Esophagus muscularis mucosa (tissue), 4 donors: ENCODE data around the gene SPSB1.

Experiments
- CTCF ChIP-seq, 3 experiments: fragments of 200-600 bp in 2 of 3; fragments of 450-650 bp in 1 of 3; sonication (generic) in 2 of 3; IDR thresholded peaks; one replicate each; pipeline ENCODE4 v1.5.1; 2017 to 2019; ENCODE audit warnings: antibody characterized with exemption in 3 of 3, mild to moderate bottlenecking in 2 of 3, moderate library complexity in 1 of 3
- EP300 ChIP-seq: sonication (generic); formaldehyde crosslinking; IDR thresholded peaks from one replicate; pipeline ENCODE4 v1.6.1; 2017; ENCODE audit warnings: antibody characterized with exemption
- POLR2A ChIP-seq: fragments of 450-650 bp; IDR thresholded peaks from one replicate; pipeline ENCODE4 v1.6.1; 2017; ENCODE audit warnings: antibody characterized with exemption, moderate library complexity, mild to moderate bottlenecking, low read depth
- POLR2AphosphoS5 ChIP-seq, 2 donors: sonication (generic); formaldehyde crosslinking; IDR thresholded peaks; one replicate each; pipeline ENCODE4 v1.6.1; 2017; ENCODE audit warnings: antibody characterized with exemption in 2 of 2

- TF ChIP-seq POLR2A: no peak
- no peak for TF ChIP-seq CTCF (IDR thresholded peaks at IDR 0.05)
- TF ChIP-seq POLR2AphosphoS5 (IDR thresholded peaks at IDR 0.05): no peak
- TF ChIP-seq EP300: no peak
Observed at GRCh38 chr1:9249263-9249533, 43.5 kb upstream of the SPSB1 start.
